ENCODE results near the gene KIF19. TPM values are rescaled to one million over a fixed set of nuclear protein-coding genes. Genes with fewer than 3 reads are reported as not detected.

Gene KIF19
- polyA plus RNA-seq, 3 donors: not detected

DNA sequence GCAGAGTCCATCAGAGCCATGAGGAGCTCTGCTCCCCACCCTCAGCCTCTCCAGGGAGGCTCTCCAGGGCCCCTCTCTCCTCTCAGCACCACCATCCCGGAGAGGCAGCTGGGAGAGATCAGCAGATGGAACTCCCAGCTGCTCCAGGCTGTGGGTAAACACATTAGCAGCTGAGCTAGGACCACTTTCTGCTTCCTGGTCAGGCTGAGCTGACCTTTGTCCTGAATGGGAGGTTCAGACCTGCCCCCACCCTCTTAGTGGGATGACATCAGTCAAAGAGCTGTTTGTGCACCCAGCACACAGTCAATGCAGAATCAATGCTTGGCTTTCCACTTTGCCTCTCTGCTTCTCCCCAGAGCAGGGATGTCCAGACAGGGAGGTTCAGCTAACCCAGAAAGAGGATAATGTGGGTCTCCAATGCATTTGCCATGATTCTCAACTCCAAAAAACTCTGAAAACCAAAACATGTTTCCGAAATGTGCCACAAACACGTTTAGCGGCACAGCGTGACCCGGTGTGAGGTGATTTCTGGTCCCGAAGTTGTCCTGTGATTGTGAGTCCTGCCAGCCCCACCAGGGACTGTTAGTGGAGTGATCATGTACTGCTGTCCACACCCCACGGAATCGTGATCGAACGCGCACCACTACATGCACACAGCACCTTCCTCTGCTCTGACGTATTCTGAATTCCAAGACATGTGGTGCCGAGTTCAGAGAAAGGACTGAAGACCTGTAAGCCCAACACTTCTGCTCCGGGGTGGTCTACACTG is 48.0 kb downstream of the KIF19 start:
- Histone ChIP-seq H4K20me1 (ENCODE audit: insufficient read depth, low read length) (no peaks in the 10 kb centered on the region), H3K27ac (ENCODE audit: low read depth in 1 of 2, low read length in 2 of 2) (no peak overlapping the region), H3K36me3 (replicated peaks in 1 of 2; ENCODE audit: control insufficient read depth in 1 of 2, insufficient read depth in 2 of 2, low read length in 2 of 2) (no peaks in the 10 kb centered on the region), H3K27me3 (ENCODE audit: control insufficient read depth in 2 of 2, insufficient read depth in 2 of 2, low read length in 2 of 2) (no peaks in the 10 kb centered on the region), H3K9me3 (replicated peaks in 1 of 2; ENCODE audit: control insufficient read depth in 1 of 2, insufficient read depth in 1 of 2, low read length in 2 of 2) (no peaks in the 10 kb centered on the region), H3K79me2 (ENCODE audit: insufficient read depth, low read length) (no peaks in the 10 kb centered on the region), H3K9ac (ENCODE audit: insufficient read depth, low read length, poor library complexity, severe bottlenecking) (no peak overlapping the region), H2AFZ (ENCODE audit: insufficient read depth, low read depth, low read length, poor library complexity, severe bottlenecking) (no peak overlapping the region), H3K4me1 (ENCODE audit: control insufficient read depth in 1 of 2, insufficient read depth in 2 of 2, low read length in 2 of 2) (peaks cover 6 to 8% of the 10 kb centered on the region in 2 donors), H3K4me3 (replicated peaks in 1 of 3; ENCODE audit: low read depth in 2 of 3, low read length in 3 of 3) (no peak overlapping the region), H3K4me2 (replicated peaks; ENCODE audit: extremely low read depth, low read length, poor library complexity, severe bottlenecking) (no peak overlapping the region)
- Mint-ChIP-seq H3K27me3 (ENCODE audit: low read depth in 3 of 3) (peaks cover 7 to 13% (median 12%) of the 10 kb centered on the region in 3 donors), H3K27ac (peak overlapping the region in 1 of 7 donors; percentile 35), H3K4me1 (peaks cover 6% of the 10 kb centered on the region), H3K9me3 (no peaks in the 10 kb centered on the region), H3K36me3 (no peaks in the 10 kb centered on the region), H3K4me3 (no peak overlapping the region)
- no peak for DNase-seq
- WGBS (ENCODE audit: insufficient coverage): 98% methylated on average over 5 of the region's 15 CpGs
- TF ChIP-seq, protein P1, sequence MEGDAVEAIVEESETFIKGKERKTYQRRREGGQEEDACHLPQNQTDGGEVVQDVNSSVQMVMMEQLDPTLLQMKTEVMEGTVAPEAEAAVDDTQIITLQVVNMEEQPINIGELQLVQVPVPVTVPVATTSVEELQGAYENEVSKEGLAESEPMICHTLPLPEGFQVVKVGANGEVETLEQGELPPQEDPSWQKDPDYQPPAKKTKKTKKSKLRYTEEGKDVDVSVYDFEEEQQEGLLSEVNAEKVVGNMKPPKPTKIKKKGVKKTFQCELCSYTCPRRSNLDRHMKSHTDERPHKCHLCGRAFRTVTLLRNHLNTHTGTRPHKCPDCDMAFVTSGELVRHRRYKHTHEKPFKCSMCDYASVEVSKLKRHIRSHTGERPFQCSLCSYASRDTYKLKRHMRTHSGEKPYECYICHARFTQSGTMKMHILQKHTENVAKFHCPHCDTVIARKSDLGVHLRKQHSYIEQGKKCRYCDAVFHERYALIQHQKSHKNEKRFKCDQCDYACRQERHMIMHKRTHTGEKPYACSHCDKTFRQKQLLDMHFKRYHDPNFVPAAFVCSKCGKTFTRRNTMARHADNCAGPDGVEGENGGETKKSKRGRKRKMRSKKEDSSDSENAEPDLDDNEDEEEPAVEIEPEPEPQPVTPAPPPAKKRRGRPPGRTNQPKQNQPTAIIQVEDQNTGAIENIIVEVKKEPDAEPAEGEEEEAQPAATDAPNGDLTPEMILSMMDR (IDR thresholded peaks at IDR 0.05): no peak
- intact Hi-C loops (cut with micrococcal nuclease): loop anchor here (10.0 kb wide), 3 partner anchors 271 to 491 kb away; partner anchors contain the start of gene RAB37 (in 1 of the 2)

DNA sequence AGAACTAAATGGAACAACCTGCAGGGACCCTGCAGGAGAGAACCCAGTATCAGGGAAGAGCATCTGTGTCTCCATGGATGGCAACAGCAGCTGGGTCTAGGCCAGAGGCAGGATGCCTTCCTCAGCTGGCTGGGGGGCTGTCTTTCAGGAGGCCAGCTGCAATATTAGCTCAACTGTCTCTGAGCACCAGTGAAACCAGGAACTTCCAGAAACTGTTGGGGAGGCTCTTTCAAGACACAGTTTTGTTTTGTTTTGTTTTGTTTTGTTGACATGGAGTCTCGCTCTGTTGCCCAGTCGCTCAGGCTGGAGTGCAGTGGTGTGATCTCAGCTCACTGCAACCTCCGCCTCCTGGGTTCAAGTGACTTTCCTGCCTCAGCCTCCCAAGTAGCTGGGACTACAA is 48.8 kb downstream of the KIF19 start:
- Histone ChIP-seq H3K4me1 (ENCODE audit: control insufficient read depth in 1 of 2, insufficient read depth in 2 of 2, low read length in 2 of 2) (peaks cover 4 to 7% of the 10 kb centered on the region in 2 donors), H4K20me1 (ENCODE audit: insufficient read depth, low read length) (no peaks in the 10 kb centered on the region), H3K79me2 (ENCODE audit: insufficient read depth, low read length) (no peaks in the 10 kb centered on the region), H3K36me3 (replicated peaks in 1 of 2; ENCODE audit: control insufficient read depth in 1 of 2, insufficient read depth in 2 of 2, low read length in 2 of 2) (no peaks in the 10 kb centered on the region), H3K9me3 (replicated peaks in 1 of 2; ENCODE audit: control insufficient read depth in 1 of 2, insufficient read depth in 1 of 2, low read length in 2 of 2) (no peaks in the 10 kb centered on the region), H2AFZ (ENCODE audit: insufficient read depth, low read depth, low read length, poor library complexity, severe bottlenecking) (no peak overlapping the region), H3K4me3 (replicated peaks in 1 of 3; ENCODE audit: low read depth in 2 of 3, low read length in 3 of 3) (no peak overlapping the region), H3K4me2 (replicated peaks; ENCODE audit: extremely low read depth, low read length, poor library complexity, severe bottlenecking) (no peak overlapping the region), H3K27me3 (ENCODE audit: control insufficient read depth in 2 of 2, insufficient read depth in 2 of 2, low read length in 2 of 2) (no peaks in the 10 kb centered on the region), H3K27ac (ENCODE audit: low read depth in 1 of 2, low read length in 2 of 2) (no peak overlapping the region), H3K9ac (ENCODE audit: insufficient read depth, low read length, poor library complexity, severe bottlenecking) (no peak overlapping the region)
- peaks cover 7 to 11% (median 9%) of the 10 kb centered on the region in 3 donors for H3K27me3 Mint-ChIP-seq (ENCODE audit: low read depth in 3 of 3)
- intact Hi-C loops (cut with micrococcal nuclease): loop anchor here (5.0 to 10.0 kb wide), 6 partner anchors 117 to 490 kb away; partner anchors contain the start of gene RAB37 (in 2 of the 2)
- peak in 1 of 3 donors; percentile 12 for DNase-seq
- no peaks in the 10 kb centered on the region for H3K9me3 Mint-ChIP-seq
- H3K4me1 Mint-ChIP-seq: peaks cover 5% of the 10 kb centered on the region
- WGBS (ENCODE audit: insufficient coverage): 82% methylated on average over 2 of the region's 3 CpGs
- H3K4me3 Mint-ChIP-seq: no peak overlapping the region
- no peak overlapping the region for H3K27ac Mint-ChIP-seq
- H3K36me3 Mint-ChIP-seq: no peaks in the 10 kb centered on the region
- TF ChIP-seq, protein P1 (IDR thresholded peaks at IDR 0.05): no peak

Data from CD14-positive monocyte (primary cell).